K562 (cell line): ENCODE results near the gene DCAF5. TPM values are rescaled to one million over a fixed set of nuclear protein-coding genes. Genes with fewer than 3 reads are reported as not detected.

Experiments
- ATF7 ChIP-seq: fragments of 450-650 bp; IDR thresholded peaks from 2 replicates; pipeline ENCODE4 v1.7.1; 2014; ENCODE audit warnings: mild to moderate bottlenecking, moderate library complexity
- CTBP1 ChIP-seq: fragments of 450-650 bp; IDR thresholded peaks from 2 replicates; pipeline ENCODE4 v1.6.1; 2016; ENCODE audit warnings: borderline replicate concordance
- CTCF ChIP-seq, 3 experiments: IDR thresholded peaks in 2 of 3; conservative IDR thresholded peaks in 1 of 3; 2 replicates each; pipeline ENCODE4 v1.5.1; 2011 to 2012; ENCODE audit warnings: low read length in 3 of 3, mild to moderate bottlenecking in 3 of 3, control low read depth in 2 of 3, improper control_type of control experiment in 1 of 3, inconsistent platforms in 1 of 3, low read depth in 1 of 3, mixed read lengths in 1 of 3, moderate library complexity in 1 of 3; ENCODE audit not compliant: insufficient read depth in 2 of 3
- EHMT2 ChIP-seq: fragments of 450-650 bp; IDR thresholded peaks from 2 replicates; pipeline ENCODE4 v1.6.1; 2018; ENCODE audit warnings: antibody characterized with exemption
- FOSL1 ChIP-seq: fragments of 200-800 bp; sonication (Bioruptor generic); conservative IDR thresholded peaks from 2 replicates; pipeline ENCODE4 v1.6.1; 2016; ENCODE audit warnings: missing genetic modification characterization, missing compliant biosample characterization
- GABPA ChIP-seq: fragments of 200-800 bp; sonication (Bioruptor generic); conservative IDR thresholded peaks from 2 replicates; pipeline ENCODE4 v1.6.1; 2016; ENCODE audit warnings: low read depth, missing genetic modification characterization, missing compliant biosample characterization
- HDAC1 ChIP-seq, 2 experiments: fragments of 450-650 bp; IDR thresholded peaks; 2 replicates each; pipeline ENCODE4 v1.6.1; 2016 to 2017; ENCODE audit warnings: inconsistent platforms in 1 of 2, mild to moderate bottlenecking in 1 of 2, moderate library complexity in 1 of 2
- JUND ChIP-seq, 2 experiments: IDR thresholded peaks; 2 replicates in 1 of 2; 3 replicates in 1 of 2; pipeline ENCODE4 v1.6.1; 2011; ENCODE audit warnings: borderline replicate concordance in 2 of 2, low read depth in 2 of 2, low read length in 2 of 2, improper control_type of control experiment in 1 of 2, missing biosample characterization in 1 of 2, missing genetic modification characterization in 1 of 2, missing genetic modification reagents in 1 of 2
- KHSRP ChIP-seq: fragments of 450-650 bp; IDR thresholded peaks from 2 replicates; pipeline ENCODE4 v1.6.1; 2017
- KLF6 ChIP-seq: fragments of 250-450 bp; sonication (Bioruptor Pico); IDR thresholded peaks from 2 replicates; pipeline ENCODE4 v1.4.0; 2020; ENCODE audit warnings: mild to moderate bottlenecking, moderate library complexity, borderline replicate concordance
- MAZ ChIP-seq, 2 experiments: fragments of 450-650 bp in 1 of 2; sonication (generic) in 1 of 2; formaldehyde crosslinking; IDR thresholded peaks in 1 of 2; conservative IDR thresholded peaks in 1 of 2; 2 replicates each; pipeline versions ENCODE4 v1.4.0 to v1.5.0; 2020; ENCODE audit warnings: mild to moderate bottlenecking in 1 of 2, missing genetic modification reagents in 1 of 2
- MYC ChIP-seq, 2 experiments: fragments of 250-450 bp in 1 of 2; sonication (Bioruptor Pico) in 1 of 2; IDR thresholded peaks; 2 replicates each; pipeline versions ENCODE4 v1.5.1 to v1.6.1; 2012 to 2021; ENCODE audit warnings: low read depth in 2 of 2, borderline replicate concordance in 1 of 2, improper control_type of control experiment in 1 of 2, low read length in 1 of 2, mild to moderate bottlenecking in 1 of 2, moderate library complexity in 1 of 2
- NR2C2 ChIP-seq, 2 experiments: fragments of 200-800 bp in 1 of 2; sonication (Bioruptor generic) in 1 of 2; sonication (generic) in 1 of 2; formaldehyde crosslinking in 1 of 2; IDR thresholded peaks; 2 replicates each; pipeline versions ENCODE4 v1.6.1 to v1.8.0; 2016 to 2022; ENCODE audit warnings: mild to moderate bottlenecking in 1 of 2, missing compliant biosample characterization in 1 of 2, missing genetic modification characterization in 1 of 2, missing genetic modification reagents in 1 of 2
- TARDBP ChIP-seq: fragments of 450-650 bp; IDR thresholded peaks from 2 replicates; pipeline ENCODE4 v1.6.1; 2016
- TEAD4 ChIP-seq, 2 experiments: sonication (generic) in 1 of 2; formaldehyde crosslinking in 1 of 2; IDR thresholded peaks; 2 replicates each; pipeline versions ENCODE4 v1.6.1 to v1.8.0; 2012 to 2022; ENCODE audit warnings: borderline replicate concordance in 1 of 2, inconsistent platforms in 1 of 2, low read length in 1 of 2, mild to moderate bottlenecking in 1 of 2, missing genetic modification reagents in 1 of 2
- TRIM24 ChIP-seq, 2 experiments: fragments of 450-650 bp; IDR thresholded peaks; 2 replicates each; pipeline ENCODE4 v1.6.1; 2016
- ZBED1 ChIP-seq: IDR thresholded peaks from 2 replicates; pipeline ENCODE4 v1.6.1; 2014
- ZNF24 ChIP-seq: fragments of 450-650 bp; IDR thresholded peaks from 2 replicates; pipeline ENCODE4 v1.6.1; 2016
- ZNF311 ChIP-seq: fragments of 250-450 bp; sonication (Bioruptor Pico); IDR thresholded peaks from 2 replicates; pipeline ENCODE4 v1.4.0; 2020; ENCODE audit warnings: mild to moderate bottlenecking, moderate library complexity
- ZNF347 ChIP-seq: fragments of 450-650 bp; formaldehyde crosslinking; IDR thresholded peaks from 2 replicates; pipeline ENCODE4 v1.4.0; 2020; ENCODE audit warnings: low read depth, mild to moderate bottlenecking, moderate library complexity
- ZSCAN32 ChIP-seq: fragments of 450-650 bp; formaldehyde crosslinking; IDR thresholded peaks from 2 replicates; pipeline ENCODE4 v1.4.0; 2020; ENCODE audit warnings: mild to moderate bottlenecking, moderate library complexity
- polyA plus RNA-seq, 8 experiments: library from polyadenylated mRNA; depleted of rRNA in 4 of 8; stranded (reverse) in 5 of 8; unstranded in 3 of 8; fragments of >200 nt; fragmentation: Nextera tagmentation in 2 of 8; fragmentation: Illumina TruSeq in 1 of 8; extraction: Ambion mirVana in 2 of 8; extraction: Trizol in 1 of 8; gene quantifications; 2 replicates each; pipeline versions ENCODE4 v1.2.1 to v1.2.3, GENCODE V29; 2011 to 2014; ENCODE audit warnings: inconsistent platforms in 1 of 8, missing spikeins in 1 of 8
- total RNA-seq, 7 experiments: library from RNA; depleted of rRNA in 6 of 7; stranded (reverse); fragments of >200 nt in 6 of 7; fragmentation: Illumina TruSeq in 2 of 7; extraction: Trizol in 2 of 7; gene quantifications; 2 replicates each; pipeline versions ENCODE4 v1.2.1 to v1.2.3, GENCODE V29; 2011 to 2021; ENCODE audit warnings: low replicate concordance in 1 of 7
- TF ChIP-seq, protein P1 (sequence below), 2 experiments: fragments of 450-650 bp; conservative IDR thresholded peaks; 2 replicates each; pipeline ENCODE4 v1.6.1; 2017; ENCODE audit warnings: mild to moderate bottlenecking in 2 of 2, moderate library complexity in 2 of 2
- TF ChIP-seq, protein P2 (sequence below): fragments of 450-650 bp; IDR thresholded peaks from 2 replicates; pipeline ENCODE4 v1.6.1; 2018; ENCODE audit warnings: mild to moderate bottlenecking, low read depth; ENCODE audit not compliant: partially characterized antibody

The DCAF5 gene
- total and polyA plus RNA-seq, 9 of the 15 experiments (the other 6 are each of a cell fraction or from before 2014, with no cell fraction given), result 5.6 to 24.1 (median 12.7) TPM

DNA sequence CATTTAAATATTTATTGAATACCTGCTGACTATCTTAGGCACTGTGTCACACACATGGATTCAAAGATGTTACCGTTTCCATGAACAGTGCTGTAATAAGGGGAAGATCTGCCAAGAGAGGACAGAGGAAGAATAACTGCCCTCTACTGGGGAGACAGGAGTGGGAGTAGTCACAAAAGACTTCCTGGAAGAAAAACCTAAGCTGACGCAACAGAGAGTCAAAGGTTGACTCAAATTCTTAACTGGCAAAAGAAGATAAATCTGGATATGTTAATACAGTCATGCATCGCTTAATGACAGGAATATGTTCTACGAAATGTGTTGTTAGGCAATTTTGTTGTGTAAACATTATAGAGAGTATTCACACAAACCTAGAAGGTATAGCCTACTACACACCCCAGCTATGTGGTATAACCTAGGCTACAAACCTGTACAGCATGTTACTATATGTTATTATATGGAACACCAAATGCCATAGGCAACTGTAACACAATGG is 51.5 kb downstream of the DCAF5 start (continued):
- TF ChIP-seq ZBED1 (no peak), ZNF347 (CRISPR knock-in tag) (no peak), KHSRP (no peak), ZNF24 (0 out of 2 replicates have a peak, but pooled peaks have one; percentile 50), GABPA (tag) (peak; percentile 45; the same call in 1 of the 2 replicates), TEAD4 (IDR thresholded peaks at IDR 0.05; ENCODE audit: low read length) (peak; percentile 48; the same call in 1 of the 2 replicates), TEAD4 (CRISPR knock-in tag; IDR thresholded peaks at IDR 0.05; ENCODE audit: borderline replicate concordance) (no peak), ATF7 (peak; percentile 88), JUND (IDR thresholded peaks at IDR 0.05; ENCODE audit: borderline replicate concordance, low read depth, low read length) (peak; percentile 86), JUND (tag; IDR thresholded peaks at IDR 0.05; ENCODE audit: borderline replicate concordance, low read depth, low read length) (peak; percentile 69; the same call in 2 of the 3 replicates), ZSCAN32 (CRISPR knock-in tag) (peak; percentile 79), NR2C2 (CRISPR knock-in tag; IDR thresholded peaks at IDR 0.05) (peak; percentile 68; the same call in 1 of the 2 replicates), NR2C2 (tag; IDR thresholded peaks at IDR 0.05) (peak; percentile 94), TRIM24 (IDR thresholded peaks at IDR 0.05) (peak; percentile 64 to 79), FOSL1 (tag) (peak; percentile 77), EHMT2 (peak; percentile 57; the same call in 1 of the 2 replicates), MYC (IDR thresholded peaks at IDR 0.05; ENCODE audit: low read depth, low read length) (peak; percentile 55; the same call in 1 of the 2 replicates), MYC (CRISPR knock-in tag; IDR thresholded peaks at IDR 0.05; ENCODE audit: borderline replicate concordance, low read depth) (no peak), CTCF (IDR thresholded peaks at IDR 0.05 in 2 of 3, conservative IDR thresholded peaks at IDR 0.05 in 1 of 3; ENCODE audit: insufficient read depth in 2 of 3, low read depth in 1 of 3, low read length in 3 of 3) (peak; percentile 57 to 69 (median 66)), HDAC1 (IDR thresholded peaks at IDR 0.05) (peak in 1 of 2 experiments; percentile 37; a peak in 1 of 4 replicates), ZNF311 (CRISPR knock-in tag) (peak; percentile 66; the same call in 1 of the 2 replicates), KLF6 (CRISPR knock-in tag) (peak; percentile 58; the same call in 1 of the 2 replicates), MAZ (CRISPR knock-in tag; conservative IDR thresholded peaks at IDR 0.05 in 1 of 2, IDR thresholded peaks at IDR 0.05 in 1 of 2) (peak in 1 of 2 experiments; percentile 40; a peak in 1 of 4 replicates), CTBP1 (peak; percentile 32; the same call in 1 of the 2 replicates), TARDBP (no peak)
- TF ChIP-seq, protein P1, sequence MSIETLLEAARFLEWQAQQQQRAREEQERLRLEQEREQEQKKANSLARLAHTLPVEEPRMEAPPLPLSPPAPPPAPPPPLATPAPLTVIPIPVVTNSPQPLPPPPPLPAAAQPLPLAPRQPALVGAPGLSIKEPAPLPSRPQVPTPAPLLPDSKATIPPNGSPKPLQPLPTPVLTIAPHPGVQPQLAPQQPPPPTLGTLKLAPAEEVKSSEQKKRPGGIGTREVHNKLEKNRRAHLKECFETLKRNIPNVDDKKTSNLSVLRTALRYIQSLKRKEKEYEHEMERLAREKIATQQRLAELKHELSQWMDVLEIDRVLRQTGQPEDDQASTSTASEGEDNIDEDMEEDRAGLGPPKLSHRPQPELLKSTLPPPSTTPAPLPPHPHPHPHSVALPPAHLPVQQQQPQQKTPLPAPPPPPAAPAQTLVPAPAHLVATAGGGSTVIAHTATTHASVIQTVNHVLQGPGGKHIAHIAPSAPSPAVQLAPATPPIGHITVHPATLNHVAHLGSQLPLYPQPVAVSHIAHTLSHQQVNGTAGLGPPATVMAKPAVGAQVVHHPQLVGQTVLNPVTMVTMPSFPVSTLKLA (conservative IDR thresholded peaks at IDR 0.05), result 0 out of 4 replicates have a peak, but pooled peaks of 1 of the 2 experiments have one; percentile 14
- TF ChIP-seq, protein P2, sequence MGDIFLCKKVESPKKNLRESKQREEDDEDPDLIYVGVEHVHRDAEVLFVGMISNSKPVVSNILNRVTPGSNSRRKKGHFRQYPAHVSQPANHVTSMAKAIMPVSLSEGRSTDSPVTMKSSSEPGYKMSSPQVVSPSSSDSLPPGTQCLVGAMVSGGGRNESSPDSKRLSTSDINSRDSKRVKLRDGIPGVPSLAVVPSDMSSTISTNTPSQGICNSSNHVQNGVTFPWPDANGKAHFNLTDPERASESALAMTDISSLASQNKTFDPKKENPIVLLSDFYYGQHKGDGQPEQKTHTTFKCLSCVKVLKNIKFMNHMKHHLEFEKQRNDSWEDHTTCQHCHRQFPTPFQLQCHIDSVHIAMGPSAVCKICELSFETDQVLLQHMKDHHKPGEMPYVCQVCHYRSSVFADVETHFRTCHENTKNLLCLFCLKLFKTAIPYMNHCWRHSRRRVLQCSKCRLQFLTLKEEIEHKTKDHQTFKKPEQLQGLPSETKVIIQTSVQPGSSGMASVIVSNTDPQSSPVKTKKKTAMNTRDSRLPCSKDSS, result no peak
